Ishikawa (cell line): ENCODE results near the gene MPDZ.

Source experiments
- CEBPB ChIP-seq: IDR thresholded peaks from 2 replicates; pipeline ENCODE4 v1.6.1; 2012
- CREB1 ChIP-seq: IDR thresholded peaks from 2 replicates; pipeline ENCODE4 v1.6.1; 2012; ENCODE audit warnings: low read depth
- EGR1 ChIP-seq: IDR thresholded peaks from 2 replicates; pipeline ENCODE4 v1.6.1; 2012
- EP300 ChIP-seq: IDR thresholded peaks from 2 replicates; pipeline ENCODE4 v1.6.1; 2012; ENCODE audit warnings: borderline replicate concordance
- FOXM1 ChIP-seq: IDR thresholded peaks from 2 replicates; pipeline ENCODE4 v1.6.1; 2012; ENCODE audit warnings: low read depth, borderline replicate concordance
- MAX ChIP-seq: IDR thresholded peaks from 2 replicates; pipeline ENCODE4 v1.6.1; 2012
- NFIC ChIP-seq: IDR thresholded peaks from 2 replicates; pipeline ENCODE4 v1.6.1; 2012
- RAD21 ChIP-seq: IDR thresholded peaks from 2 replicates; pipeline ENCODE4 v1.6.1; 2012; ENCODE audit warnings: low read depth
- REST ChIP-seq: IDR thresholded peaks from 2 replicates; pipeline ENCODE4 v1.6.1; 2012; ENCODE audit warnings: low read depth, mild to moderate bottlenecking
- TAF1 ChIP-seq: IDR thresholded peaks from 2 replicates; pipeline ENCODE4 v1.6.1; 2012; ENCODE audit warnings: low read depth, mild to moderate bottlenecking
- TCF12 ChIP-seq: IDR thresholded peaks from 2 replicates; pipeline ENCODE4 v1.6.1; 2012; ENCODE audit warnings: low read depth
- TEAD4 ChIP-seq: IDR thresholded peaks from 2 replicates; pipeline ENCODE4 v1.6.1; 2012
- USF1 ChIP-seq: IDR thresholded peaks from 2 replicates; pipeline ENCODE4 v1.6.1; 2012
- YY1 ChIP-seq: IDR thresholded peaks from 2 replicates; pipeline ENCODE4 v1.6.1; 2012; ENCODE audit warnings: low read depth
- ZBTB7A ChIP-seq: IDR thresholded peaks from 2 replicates; pipeline ENCODE4 v1.6.1; 2012; ENCODE audit warnings: low read depth

The MPDZ gene

GRCh38 chr9:13174906-13175639 is 104.4 kb downstream of the MPDZ start:
- TF ChIP-seq CREB1 (no peak), RAD21 (no peak), CEBPB (no peak)

GRCh38 chr9:13173553-13173952 is 105.9 kb downstream of the MPDZ start:
- no peak for TF ChIP-seq RAD21
- TF ChIP-seq CREB1 = no peak
- no peak for TF ChIP-seq FOXM1
- no peak for TF ChIP-seq CEBPB
- no peak for TF ChIP-seq TCF12
- TF ChIP-seq EP300 = no peak
- no peak for TF ChIP-seq MAX
- TF ChIP-seq TEAD4 = no peak
- no peak for TF ChIP-seq NFIC
- TF ChIP-seq REST = no peak
- TF ChIP-seq TAF1 = no peak
- no peak for TF ChIP-seq ZBTB7A
- no peak for TF ChIP-seq EGR1
- TF ChIP-seq YY1 = no peak
- TF ChIP-seq USF1 = no peak

GRCh38 chr9:13171261-13171660 is 108.2 kb downstream of the MPDZ start:
- TF ChIP-seq NFIC = no peak
- TF ChIP-seq EP300 = no peak
- no peak for TF ChIP-seq CREB1
- TF ChIP-seq MAX = no peak

- no peak for TF ChIP-seq RAD21
- TF ChIP-seq USF1 = no peak
- no peak for TF ChIP-seq CREB1
- TF ChIP-seq ZBTB7A = no peak
- TF ChIP-seq MAX = no peak
- TF ChIP-seq EGR1 = no peak
- TF ChIP-seq EP300 = no peak
- TF ChIP-seq TAF1 = no peak
- no peak for TF ChIP-seq TCF12
- TF ChIP-seq NFIC = no peak
- no peak for TF ChIP-seq TEAD4
- TF ChIP-seq FOXM1 = no peak
- no peak for TF ChIP-seq YY1
- no peak for TF ChIP-seq REST
- no peak for TF ChIP-seq CEBPB
These were observed 112.5 kb downstream of the MPDZ start for GRCh38 chr9:13166996-13167395.

- TF ChIP-seq MAX = no peak
- TF ChIP-seq YY1 = no peak
- no peak for TF ChIP-seq TAF1
- TF ChIP-seq EGR1 = no peak
- TF ChIP-seq CREB1 = no peak
- no peak for TF ChIP-seq CEBPB
- TF ChIP-seq NFIC = no peak
- no peak for TF ChIP-seq REST
- TF ChIP-seq RAD21 = no peak
These were observed 113.5 kb downstream of the MPDZ start for GRCh38 chr9:13165956-13166355.
